Thyroid gland (tissue), 4 donors: ENCODE data around the gene SCRN3.

Source experiments
- CTCF ChIP-seq, 6 experiments: fragments of 200-600 bp in 3 of 6; fragments of 450-650 bp in 3 of 6; sonication (generic) in 3 of 6; IDR thresholded peaks; one replicate each; pipeline ENCODE4 v1.5.1; 2016 to 2019; ENCODE audit warnings: antibody characterized with exemption in 6 of 6, mild to moderate bottlenecking in 2 of 6, inconsistent platforms in 1 of 6, moderate library complexity in 1 of 6
- POLR2A ChIP-seq, 2 donors: fragments of 450-650 bp; IDR thresholded peaks; one replicate each; pipeline ENCODE4 v1.6.1; 2017; ENCODE audit warnings: antibody characterized with exemption in 2 of 2, mild to moderate bottlenecking in 2 of 2, moderate library complexity in 1 of 2

- TF ChIP-seq POLR2A (IDR thresholded peaks at IDR 0.05) (no peak), CTCF (IDR thresholded peaks at IDR 0.05) (no peak)
Observed at GRCh38 chr2:174389542-174389941, 6.0 kb upstream of the SCRN3 start.
